Testis (tissue), 3 donors: ENCODE measurements around the gene DGKB. TPM values are rescaled to one million over a fixed set of nuclear protein-coding genes. Genes with fewer than 3 reads are reported as not detected.

Experiments used
- DNase-seq: peaks from one replicate; pipeline ENCODE4 v3.0.0-alpha.2; 2019
- H3K27ac ChIP-seq, 2 donors: fragments of 200-600 bp; sonication (generic); one replicate each; pipeline ENCODE4 v1.5.1; 2019
- H3K27me3 ChIP-seq: fragments of 200-600 bp; sonication (generic); one replicate; pipeline ENCODE4 v1.5.1; 2019
- H3K36me3 ChIP-seq: fragments of 200-600 bp; sonication (generic); one replicate; pipeline ENCODE4 v1.5.1; 2017; ENCODE audit warnings: low read depth; ENCODE audit errors: missing control alignments
- H3K4me1 ChIP-seq: fragments of 200-600 bp; sonication (generic); one replicate; pipeline ENCODE4 v1.5.1; 2019
- H3K4me3 ChIP-seq, 2 donors: fragments of 200-600 bp; sonication (generic); one replicate each; pipeline ENCODE4 v1.5.1; 2017 to 2019
- H3K9me3 ChIP-seq: fragments of 200-600 bp; sonication (generic); one replicate; pipeline ENCODE4 v1.5.1; 2017
- POLR2A ChIP-seq: fragments of 450-650 bp; IDR thresholded peaks from one replicate; pipeline ENCODE4 v1.6.1; 2017; ENCODE audit warnings: antibody characterized with exemption, mild to moderate bottlenecking, moderate library complexity
- WGBS, 2 donors: methylation state at CpG; one replicate each; pipeline ENCODE4 v1.1.5; 2018; 5-methylcytosine and 5-hydroxymethylcytosine counted together
- intact Hi-C: fragments of 100-400 bp; cut with DNase I; formaldehyde crosslinking; loops from one replicate; pipeline ENCODE4 v1.15.1; 2023; ENCODE audit warnings: low total_unique reads
- polyA plus RNA-seq: library from polyadenylated mRNA; stranded (reverse); fragments of 350-450 nt; fragmentation: Illumina TruSeq; extraction: RNeasy Lipid Tissue Mini Kit (QIAGEN cat#74804); gene quantifications from one replicate; pipeline ENCODE4 v1.2.3, GENCODE V29; 2014; ENCODE audit warnings: low read depth, low replicate concordance; ENCODE audit not compliant: insufficient read depth
- total RNA-seq, 2 donors: library from RNA; depleted of rRNA; stranded (reverse); fragments of >200 nt; gene quantifications; one replicate each; pipeline ENCODE4 v1.2.3, GENCODE V29; 2016
- TF ChIP-seq, protein P1 (sequence below), 3 experiments: fragments of 450-650 bp in 2 of 3; fragments of 200-600 bp in 1 of 3; sonication (generic) in 1 of 3; IDR thresholded peaks; one replicate each; pipeline ENCODE4 v1.5.1; 2016 to 2019; ENCODE audit warnings: antibody characterized with exemption in 3 of 3, mild to moderate bottlenecking in 2 of 3, moderate library complexity in 1 of 3

The DGKB gene
- total and polyA plus RNA-seq, 3 donors from 2014 or later, result 0.17 to 1.1 (median 0.55) TPM

DNA sequence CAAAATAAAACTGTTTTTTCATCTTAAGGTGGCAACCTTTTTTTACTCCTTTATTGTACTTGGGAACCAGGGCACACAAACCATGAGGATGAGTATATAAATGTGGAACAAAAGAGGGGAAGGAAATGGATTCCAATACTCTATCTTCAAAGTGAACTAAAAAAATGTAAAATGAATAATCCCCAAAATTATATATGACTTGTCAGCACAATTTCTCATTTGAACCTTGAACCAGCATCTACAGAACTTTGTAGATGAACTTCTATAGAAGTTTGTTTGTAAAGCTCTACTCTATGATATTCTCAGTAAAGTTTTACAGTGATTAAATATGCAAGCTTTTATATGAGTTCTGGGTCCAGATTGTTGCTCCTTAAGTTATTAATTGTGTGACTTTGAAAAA is 694.8 kb downstream of the DGKB start:
- intact Hi-C loops, result no loop called here
- DNase-seq, result no peak
- Histone ChIP-seq H3K27ac (no peak overlapping the region), H3K27me3 (no peaks in the 10 kb centered on the region), H3K4me1 (no peaks in the 10 kb centered on the region), H3K4me3 (no peak overlapping the region), H3K36me3 (no peaks in the 10 kb centered on the region), H3K9me3 (no peaks in the 10 kb centered on the region)
- TF ChIP-seq POLR2A, result no peak
- TF ChIP-seq, protein P1, sequence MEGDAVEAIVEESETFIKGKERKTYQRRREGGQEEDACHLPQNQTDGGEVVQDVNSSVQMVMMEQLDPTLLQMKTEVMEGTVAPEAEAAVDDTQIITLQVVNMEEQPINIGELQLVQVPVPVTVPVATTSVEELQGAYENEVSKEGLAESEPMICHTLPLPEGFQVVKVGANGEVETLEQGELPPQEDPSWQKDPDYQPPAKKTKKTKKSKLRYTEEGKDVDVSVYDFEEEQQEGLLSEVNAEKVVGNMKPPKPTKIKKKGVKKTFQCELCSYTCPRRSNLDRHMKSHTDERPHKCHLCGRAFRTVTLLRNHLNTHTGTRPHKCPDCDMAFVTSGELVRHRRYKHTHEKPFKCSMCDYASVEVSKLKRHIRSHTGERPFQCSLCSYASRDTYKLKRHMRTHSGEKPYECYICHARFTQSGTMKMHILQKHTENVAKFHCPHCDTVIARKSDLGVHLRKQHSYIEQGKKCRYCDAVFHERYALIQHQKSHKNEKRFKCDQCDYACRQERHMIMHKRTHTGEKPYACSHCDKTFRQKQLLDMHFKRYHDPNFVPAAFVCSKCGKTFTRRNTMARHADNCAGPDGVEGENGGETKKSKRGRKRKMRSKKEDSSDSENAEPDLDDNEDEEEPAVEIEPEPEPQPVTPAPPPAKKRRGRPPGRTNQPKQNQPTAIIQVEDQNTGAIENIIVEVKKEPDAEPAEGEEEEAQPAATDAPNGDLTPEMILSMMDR (IDR thresholded peaks at IDR 0.05), result no peak

DNA sequence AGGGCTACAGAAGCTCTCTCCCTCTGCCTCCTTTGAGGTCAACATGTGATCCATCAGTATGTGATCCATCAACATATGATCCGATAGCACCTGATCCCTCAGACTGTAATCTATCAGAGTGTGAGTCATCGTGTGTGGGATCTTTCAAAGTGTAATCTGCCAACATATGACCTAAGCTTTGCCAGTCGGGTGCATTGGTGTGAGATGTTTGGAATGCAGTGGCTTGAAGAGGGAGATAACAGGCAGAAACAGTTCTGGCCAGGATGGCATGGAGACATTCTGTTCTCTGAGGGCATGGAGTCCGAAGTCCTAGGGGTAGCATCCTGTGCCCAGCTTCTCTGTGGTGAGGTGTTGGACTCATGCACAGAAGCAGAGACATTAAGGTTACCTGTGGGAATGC is 695.4 kb downstream of the DGKB start:
- Histone ChIP-seq H3K4me3 (no peak overlapping the region), H3K4me1 (no peaks in the 10 kb centered on the region), H3K27ac (no peak overlapping the region), H3K9me3 (no peaks in the 10 kb centered on the region), H3K27me3 (no peaks in the 10 kb centered on the region), H3K36me3 (no peaks in the 10 kb centered on the region)
- DNase-seq, result no peak
- intact Hi-C loops, result no loop called here
- no peak for TF ChIP-seq POLR2A
- TF ChIP-seq, protein P1 (IDR thresholded peaks at IDR 0.05), result no peak
- WGBS, 2 donors, result 44 to 58% methylated on average over 4 of the region's 4 CpGs

DNA sequence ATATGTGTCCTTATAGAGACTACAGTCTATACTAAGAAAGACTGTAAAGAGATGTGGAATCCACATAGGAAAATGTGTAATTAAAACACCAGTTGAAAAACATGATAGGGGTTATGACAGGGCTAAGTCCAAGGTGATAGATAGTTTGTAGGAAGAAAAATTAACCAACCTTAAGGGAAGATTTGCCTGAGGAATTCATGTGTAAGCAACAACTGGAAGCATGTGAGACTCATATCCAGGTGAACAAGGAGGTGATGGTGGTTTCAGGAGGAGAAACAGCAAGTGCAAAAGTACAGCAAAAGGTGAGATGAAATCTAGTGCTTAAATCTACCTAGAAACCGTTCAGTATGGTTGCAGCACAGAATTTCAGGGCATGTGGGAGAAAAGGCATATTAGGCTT is 696.4 kb downstream of the DGKB start:
- Histone ChIP-seq H3K4me3 (no peak overlapping the region), H3K36me3 (no peaks in the 10 kb centered on the region), H3K27ac (no peak overlapping the region), H3K4me1 (no peaks in the 10 kb centered on the region), H3K27me3 (no peaks in the 10 kb centered on the region), H3K9me3 (no peaks in the 10 kb centered on the region)
- 82 to 87% methylated on average over 1 of the region's 1 CpG for WGBS, 2 donors
- no peak for DNase-seq
- TF ChIP-seq POLR2A, result no peak
- TF ChIP-seq, protein P1 (IDR thresholded peaks at IDR 0.05), result no peak
- intact Hi-C loops, result no loop called here

DNA sequence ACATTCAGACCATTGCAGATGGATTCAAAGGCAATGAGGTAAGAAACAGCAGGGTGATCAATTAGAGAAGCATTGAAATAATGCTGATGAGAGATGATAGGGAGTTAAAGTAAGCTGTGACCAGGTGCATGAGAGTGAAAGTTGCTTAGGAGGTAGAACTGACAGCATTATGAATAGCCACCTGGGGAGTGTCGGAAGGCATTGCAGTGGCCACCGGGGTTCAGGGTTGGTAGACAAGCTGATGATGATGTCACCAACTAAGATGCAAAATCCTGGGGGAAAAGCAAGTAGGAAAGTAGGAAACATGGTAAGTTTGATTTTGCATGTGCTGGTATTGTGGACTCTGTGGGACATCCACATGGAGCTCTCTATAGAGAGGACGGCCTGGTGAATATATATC is 701.2 kb downstream of the DGKB start:
- Histone ChIP-seq H3K27ac (no peak overlapping the region), H3K36me3 (no peaks in the 10 kb centered on the region), H3K9me3 (no peaks in the 10 kb centered on the region), H3K27me3 (no peaks in the 10 kb centered on the region), H3K4me3 (no peak overlapping the region), H3K4me1 (peaks cover 7% of the 10 kb centered on the region)
- intact Hi-C loops, result no loop called here
- no peak for DNase-seq
- WGBS, 2 donors, result 91 to 93% methylated on average over 3 of the region's 3 CpGs
- TF ChIP-seq, protein P1 (IDR thresholded peaks at IDR 0.05), result no peak
- TF ChIP-seq POLR2A, result no peak

DNA sequence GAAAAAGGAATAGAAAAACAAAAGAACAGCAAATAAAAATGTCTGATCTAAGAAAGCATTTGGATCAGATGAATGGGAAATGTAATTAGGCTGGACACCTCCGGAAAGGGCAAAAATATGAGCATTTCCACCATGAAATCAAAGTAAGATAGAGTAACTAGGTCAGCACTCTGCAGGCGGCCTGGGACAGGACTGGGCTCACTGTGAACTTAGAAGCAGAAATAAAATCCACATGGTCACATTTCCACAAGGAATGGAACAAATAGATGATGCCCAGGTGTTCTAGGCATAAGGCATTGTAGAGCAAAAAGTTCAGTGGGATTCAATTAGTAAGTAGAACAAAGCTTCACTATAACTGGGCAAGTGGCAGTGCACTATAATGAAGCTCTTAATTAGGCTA is 703.2 kb downstream of the DGKB start:
- DNase-seq, result no peak
- TF ChIP-seq, protein P1 (IDR thresholded peaks at IDR 0.05), result no peak
- TF ChIP-seq POLR2A, result no peak
- H3K4me3 ChIP-seq, result no peak overlapping the region
- no peaks in the 10 kb centered on the region for H3K9me3 ChIP-seq
- WGBS, 2 donors, result 81 to 99% methylated on average over 2 of the region's 2 CpGs
- peaks cover 15% of the 10 kb centered on the region for H3K4me1 ChIP-seq
- no peaks in the 10 kb centered on the region for H3K27me3 ChIP-seq
- H3K36me3 ChIP-seq, result no peaks in the 10 kb centered on the region
- intact Hi-C loops, result no loop called here
- no peak overlapping the region for H3K27ac ChIP-seq
